Stimulated activated naive CD4-positive, alpha-beta T cell (primary cell): ENCODE data around the gene PRDM2.
A peak's percentile ranks its signal among the peaks of the same experiment; 100 is the strongest.

Source experiments
- DNase-seq, 6 experiments: peaks; one replicate each; lab custom pipeline; 2025; lab: John Stamatoyannopoulos, UW

The PRDM2 gene

DNA sequence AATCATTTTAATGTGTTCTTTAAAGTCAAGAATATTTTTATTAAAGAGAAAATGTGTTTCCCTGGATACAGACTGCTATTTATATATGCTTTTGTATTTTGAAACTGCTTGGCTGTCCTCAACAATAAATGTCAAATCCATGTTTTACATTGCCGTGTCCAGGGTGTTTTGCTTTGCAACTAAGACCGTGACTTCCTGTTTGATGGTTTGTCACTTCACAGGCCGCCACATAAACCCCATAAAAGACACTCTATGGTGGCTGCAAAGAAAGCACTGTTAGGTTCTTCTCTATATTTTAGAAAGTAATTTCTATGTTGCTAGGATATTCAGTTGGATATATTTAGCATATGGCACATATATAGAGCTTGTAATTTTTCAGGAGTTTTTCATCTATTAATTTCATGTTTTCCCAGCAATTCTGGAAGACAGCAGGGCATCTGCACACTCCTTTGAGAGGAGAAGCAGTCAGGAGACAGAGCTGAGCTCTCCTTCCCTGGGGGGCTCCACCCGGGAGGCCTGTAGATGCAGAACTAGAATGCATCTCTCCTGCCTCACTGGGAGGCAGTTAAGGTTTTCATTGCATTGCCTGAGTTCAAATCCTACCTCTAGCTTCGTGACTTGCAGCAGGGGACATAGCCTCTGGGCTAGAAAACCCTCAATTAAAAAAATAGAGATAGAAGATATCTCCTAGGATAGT, 33.1 kb downstream of the PRDM2 start:
- peak in 5 of 6 experiments; percentile 27 to 65 (median 60) for DNase-seq

DNA sequence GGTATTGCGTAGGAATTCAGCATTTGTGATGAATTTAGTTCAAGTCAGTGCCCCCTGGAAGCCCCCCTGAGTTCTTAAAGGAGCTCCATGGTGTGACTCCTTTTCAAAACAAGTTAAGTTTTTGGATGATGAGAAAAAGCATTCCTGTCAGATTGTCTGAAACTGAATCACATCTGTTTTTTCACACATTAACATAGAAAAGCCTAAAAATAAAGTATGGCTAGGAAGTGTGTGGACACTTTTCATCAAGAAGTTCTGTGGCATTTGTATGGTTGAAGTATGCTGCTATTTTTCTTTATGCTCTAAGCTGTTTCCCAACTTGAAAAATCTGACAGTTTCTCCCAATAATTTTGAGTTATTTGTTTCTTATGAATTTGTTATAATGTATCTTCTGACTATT, 33.7 kb downstream of the PRDM2 start:
- no peak for DNase-seq

DNA sequence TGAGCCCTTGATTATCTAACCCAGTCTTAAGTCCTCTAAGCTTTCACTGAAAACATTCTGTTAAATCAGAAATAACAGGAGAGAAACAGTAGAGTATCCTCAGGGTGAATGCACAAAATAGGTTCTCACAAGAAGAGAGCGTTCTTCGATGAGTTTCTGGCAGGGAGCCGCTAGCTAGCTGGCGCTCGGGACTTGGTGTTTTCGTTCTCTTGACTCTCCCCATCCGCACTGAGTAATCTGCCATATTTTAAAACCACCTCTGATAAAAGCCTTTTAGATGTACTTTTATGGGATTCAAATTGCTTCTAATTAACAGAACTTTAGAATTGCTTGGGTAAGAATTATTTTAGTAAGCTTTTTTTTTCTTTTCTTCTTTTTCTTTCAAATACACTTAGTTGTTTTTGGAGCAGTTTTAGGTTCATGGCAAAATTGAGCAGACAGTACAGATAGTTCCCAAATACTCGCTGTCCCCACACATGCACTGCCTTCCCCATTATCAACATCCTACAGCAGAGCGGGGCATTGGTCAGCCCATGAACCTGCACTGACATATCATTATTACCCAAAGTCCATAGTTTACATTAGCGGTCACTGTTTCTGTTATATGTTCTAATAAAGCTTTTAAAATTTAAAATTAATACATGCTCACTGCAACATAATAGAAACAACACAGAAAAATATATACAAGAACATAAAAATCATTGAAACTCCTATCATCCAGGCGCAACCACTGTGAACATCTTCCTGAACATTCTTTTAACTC, 35.4 kb downstream of the PRDM2 start:
- no peak for DNase-seq

DNA sequence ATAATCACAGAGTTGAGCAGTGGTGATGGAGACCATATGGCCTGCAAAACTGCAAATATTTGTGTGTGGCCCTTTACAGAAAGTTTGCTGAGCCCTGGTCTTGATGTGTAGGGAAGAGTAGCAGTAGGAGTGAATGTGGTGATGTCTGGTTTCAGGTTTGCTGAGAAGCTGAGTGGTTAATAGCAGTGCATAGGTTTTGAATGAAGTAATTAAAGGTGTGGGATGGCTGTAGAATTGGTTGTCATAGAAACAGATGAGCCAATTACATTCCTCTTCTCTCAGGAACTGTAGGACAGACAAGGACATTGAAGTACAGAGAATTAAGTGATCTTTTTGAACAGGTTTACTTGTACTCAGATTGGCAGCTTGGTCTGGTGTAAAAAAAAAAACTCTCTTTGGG, 37.4 kb downstream of the PRDM2 start:
- DNase-seq: no peak

DNA sequence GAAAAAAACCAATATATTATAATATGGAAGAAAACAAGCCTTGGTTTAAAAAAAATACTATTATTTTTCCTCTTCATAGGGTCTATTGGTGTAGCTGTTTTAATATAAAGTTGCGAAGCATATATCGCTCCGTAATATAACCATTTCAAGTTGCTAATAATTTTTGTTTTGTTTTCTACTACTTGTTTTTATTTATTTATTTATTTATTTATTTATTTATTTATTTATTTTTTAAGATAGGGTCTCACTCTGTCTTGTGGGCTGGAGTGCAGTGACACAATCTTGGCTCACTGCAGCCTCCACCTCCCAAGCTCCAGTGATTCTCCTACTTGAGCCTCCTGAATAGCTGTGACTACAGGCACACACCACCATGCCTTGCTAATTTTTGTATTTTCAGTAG, 46.4 kb downstream of the PRDM2 start:
- no peak for DNase-seq

GRCh38 chr1:13748610-13749505, 48.9 kb downstream of the PRDM2 start:
- peak; percentile 91 to 96 (median 94) for DNase-seq

GRCh38 chr1:13749543-13750341, 49.8 kb downstream of the PRDM2 start:
- peak in 2 of 6 experiments; percentile 35 to 52 for DNase-seq

GRCh38 chr1:13751458-13751871, 51.5 kb downstream of the PRDM2 start:
- DNase-seq: no peak

GRCh38 chr1:13751985-13752384, 52.0 kb downstream of the PRDM2 start:
- DNase-seq: no peak

- no peak for DNase-seq
Observed at GRCh38 chr1:13752852-13753251, 52.9 kb downstream of the PRDM2 start.

DNA sequence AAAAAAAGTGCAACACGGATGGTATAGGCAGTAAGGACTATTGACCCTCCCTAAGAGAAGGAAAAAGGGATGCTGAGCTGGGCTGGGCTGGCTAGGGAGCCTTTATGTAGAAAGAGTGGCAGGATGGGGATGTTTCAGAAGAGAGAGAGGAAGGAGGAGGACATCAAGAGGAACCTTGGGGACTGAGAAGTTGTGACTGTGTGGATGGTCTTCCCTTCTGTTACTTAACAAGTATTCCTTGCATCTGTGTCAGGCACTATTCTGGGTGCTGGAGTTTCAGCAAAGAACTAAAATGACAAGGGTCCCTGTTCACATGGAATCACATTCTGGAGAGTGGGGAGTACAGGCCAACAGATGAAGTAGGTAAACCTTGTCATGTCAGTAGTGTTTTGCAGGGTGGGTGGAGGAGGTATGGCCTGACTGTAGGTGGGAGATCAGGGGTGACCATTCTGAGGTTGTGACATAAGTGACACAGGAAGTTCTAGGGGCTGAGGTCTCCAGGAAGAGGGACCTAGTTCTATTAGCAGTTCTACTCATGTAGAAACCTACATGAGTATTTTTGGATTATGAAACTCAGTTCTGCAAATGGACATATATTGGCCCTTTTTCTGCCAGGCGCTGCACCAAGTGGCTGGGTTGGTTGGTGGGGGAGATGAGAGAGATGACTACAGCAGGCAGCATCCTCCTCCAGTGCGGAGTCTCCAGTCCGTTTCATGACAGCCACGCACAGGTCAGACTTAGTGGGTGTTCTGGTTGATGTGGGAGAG, 53.8 kb downstream of the PRDM2 start:
- DNase-seq: no peak

DNA sequence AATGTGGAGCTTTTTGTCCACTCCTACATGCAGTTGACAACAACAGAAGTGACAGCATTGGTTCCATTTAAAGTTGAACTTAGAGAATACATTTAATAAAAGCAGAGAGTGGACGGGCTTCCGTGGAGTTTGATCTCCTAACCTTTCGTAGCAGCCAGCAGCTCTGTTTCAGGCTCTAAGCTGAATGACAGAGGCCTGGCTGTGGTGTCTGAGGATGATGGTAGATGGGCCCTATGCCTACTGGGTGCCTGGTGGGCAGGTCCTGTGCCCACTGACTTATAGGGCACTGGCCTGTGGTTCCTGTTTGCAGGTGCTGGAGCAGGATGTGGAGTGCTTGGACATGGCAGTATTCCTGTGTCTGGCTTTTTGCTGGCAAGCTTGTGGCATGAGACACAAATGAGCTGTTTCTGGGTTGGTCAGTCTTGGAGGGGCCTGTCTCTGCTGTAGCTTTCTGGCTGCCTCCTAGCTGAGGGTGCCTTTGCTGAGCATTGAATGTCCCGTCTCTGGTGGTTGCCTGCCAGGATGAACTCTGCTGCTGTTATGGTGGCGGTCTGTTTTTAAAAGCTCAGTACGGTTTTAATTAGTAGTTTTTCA, 54.6 kb downstream of the PRDM2 start:
- no peak for DNase-seq

DNA sequence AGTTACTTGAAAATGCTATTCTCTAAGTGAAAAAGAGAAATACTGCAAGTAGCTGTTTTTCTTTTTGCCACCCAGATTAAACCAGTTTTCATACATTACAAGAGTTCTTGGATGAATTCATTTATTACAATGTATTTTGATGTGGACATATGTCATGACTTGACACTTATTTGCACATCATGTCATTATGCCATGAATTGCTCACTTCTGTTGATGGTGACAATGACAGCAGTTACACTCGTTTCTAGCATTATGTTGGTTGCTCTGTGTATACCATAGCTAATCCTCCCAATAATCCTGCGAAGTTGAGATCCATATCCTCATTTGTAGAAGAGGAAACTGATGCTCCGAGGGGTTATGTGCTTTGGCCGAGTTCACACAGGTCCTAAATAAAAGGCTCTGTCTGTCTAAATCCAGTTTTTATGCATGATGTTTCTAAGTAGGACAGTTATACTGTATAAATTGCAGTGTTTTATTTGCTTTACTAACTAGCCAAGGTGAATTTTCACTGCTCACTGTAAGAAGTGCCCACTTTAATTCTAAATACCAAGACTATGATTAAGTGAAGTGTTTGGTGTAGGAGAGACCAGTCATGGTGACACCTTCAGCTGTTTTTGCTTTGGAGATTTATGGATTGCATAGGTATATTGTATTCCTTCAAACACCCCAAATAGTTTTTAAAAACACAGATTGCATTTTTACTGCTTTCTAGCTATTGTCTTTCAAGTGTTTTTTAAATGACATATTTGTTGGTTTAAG, 56.7 kb downstream of the PRDM2 start:
- no peak for DNase-seq

DNA sequence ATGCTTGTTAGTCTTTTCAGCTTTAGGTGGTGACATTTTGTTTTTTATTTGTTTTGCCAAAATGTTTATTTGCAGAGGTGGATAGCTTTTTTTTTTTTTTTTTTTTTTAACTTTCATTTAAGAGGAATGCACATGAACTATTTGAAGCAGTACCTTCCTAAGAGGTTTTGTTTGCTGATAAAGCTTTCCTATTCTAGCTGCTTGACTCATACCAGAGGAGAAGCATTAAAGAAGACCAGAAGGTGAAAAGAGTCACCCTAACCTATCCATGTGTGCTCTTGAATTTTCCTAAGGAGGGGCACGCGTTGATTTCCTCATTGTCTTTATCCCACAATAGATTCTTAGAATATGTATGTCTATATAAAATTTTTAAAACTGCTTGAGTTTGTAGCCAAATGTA, 57.7 kb downstream of the PRDM2 start:
- DNase-seq: no peak

DNA sequence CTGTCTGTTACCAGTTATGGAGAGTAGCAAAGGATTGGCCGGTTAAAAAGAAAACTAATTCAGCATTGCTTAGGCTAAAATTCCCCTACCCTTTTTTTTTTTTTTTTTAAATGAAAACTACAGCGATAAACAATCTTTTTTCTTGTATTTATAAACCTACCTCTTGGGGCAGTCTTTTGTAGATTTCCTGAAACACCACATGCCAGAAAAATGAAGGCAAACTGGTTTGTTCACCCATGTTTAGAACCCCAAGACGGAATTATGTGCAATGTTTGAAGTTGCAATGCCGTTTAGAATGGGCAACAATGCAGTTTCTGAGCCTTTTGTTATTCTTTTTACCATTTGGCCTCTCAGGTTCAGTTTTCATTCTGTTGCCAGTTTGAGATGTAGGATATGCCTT, 59.1 kb downstream of the PRDM2 start:
- DNase-seq: peak in 1 of 6 experiments; percentile 4

DNA sequence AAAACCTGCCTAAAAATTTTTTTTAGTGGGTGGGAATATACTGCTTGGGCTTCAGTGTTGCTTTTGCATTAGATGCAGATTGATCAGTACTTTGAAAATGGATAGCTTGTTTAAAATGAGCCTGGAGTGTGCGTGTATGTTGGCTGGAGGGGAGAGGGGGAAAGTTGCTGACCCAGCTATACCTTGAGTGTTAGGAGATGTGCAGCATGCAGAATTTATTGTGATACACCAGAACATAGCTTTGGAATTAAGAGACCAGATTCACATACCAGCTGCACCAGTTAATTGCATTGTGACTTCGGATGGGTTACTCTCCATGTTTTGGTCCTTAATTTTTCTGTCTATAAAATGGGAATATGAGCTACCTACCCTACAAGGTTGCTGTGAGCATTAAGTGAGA, 60.4 kb downstream of the PRDM2 start:
- no peak for DNase-seq

DNA sequence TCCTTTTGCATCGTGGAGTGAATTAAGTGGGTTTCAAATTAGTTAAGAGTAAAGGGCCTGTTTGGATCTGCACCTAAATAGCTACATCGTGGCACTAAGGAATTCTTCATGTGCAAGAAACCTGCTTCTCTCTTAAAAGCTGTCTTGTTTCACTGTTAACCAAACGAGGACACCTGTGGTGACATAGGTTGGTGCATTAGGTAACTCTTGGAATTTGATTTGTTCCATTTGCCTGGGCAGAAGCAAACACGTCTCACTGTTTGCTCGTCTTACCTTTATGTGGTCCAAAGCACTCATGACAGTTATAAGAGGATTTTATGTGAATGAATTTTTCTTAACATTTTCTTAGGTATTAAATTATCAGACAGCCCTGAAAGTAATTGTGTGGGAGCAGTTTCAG, 60.9 kb downstream of the PRDM2 start:
- DNase-seq: peak in 1 of 6 experiments; percentile 4

DNA sequence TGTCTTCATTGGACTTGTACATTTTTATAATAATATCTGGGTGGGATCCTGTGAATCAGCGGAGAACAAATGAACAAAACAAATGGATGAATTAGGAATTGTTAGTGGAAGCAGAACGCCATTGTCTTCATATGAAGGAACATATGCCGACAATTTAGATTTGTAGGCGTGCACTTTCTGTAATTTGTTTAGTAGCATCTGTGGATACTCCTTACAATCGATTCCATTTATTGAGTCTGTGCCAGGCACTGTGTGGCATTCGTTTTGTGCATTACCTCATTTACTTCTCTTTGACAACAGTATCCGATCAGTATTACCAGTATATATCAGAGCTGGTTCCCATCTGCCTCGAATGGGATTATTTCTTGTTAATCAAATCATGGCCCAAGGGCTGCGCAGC, 61.9 kb downstream of the PRDM2 start:
- DNase-seq: no peak

DNA sequence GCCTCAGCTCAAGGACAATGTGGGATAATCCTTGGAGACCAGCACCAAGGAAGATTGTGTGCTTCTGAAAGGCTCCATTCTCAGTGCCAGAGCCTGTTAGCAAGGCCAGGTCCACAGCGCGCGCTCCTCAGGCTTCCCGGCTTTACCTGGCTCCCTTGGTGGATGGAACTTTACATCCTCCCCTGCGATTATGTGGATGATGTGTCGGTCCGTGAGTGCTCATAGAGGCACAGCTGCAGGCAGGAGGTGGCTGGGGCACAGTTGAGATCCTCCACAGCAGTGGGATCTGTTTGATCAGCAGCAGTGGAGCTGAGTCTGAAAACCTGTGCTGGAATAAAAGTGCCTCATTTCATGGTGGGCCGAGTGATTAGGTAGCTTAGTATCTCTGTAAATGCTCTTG, 62.7 kb downstream of the PRDM2 start:
- no peak for DNase-seq

GRCh38 chr1:13763222-13763621, 63.2 kb downstream of the PRDM2 start:
- DNase-seq: no peak
